ENCODE measurements around the gene KRTAP4-9. TPM values are rescaled to one million over a fixed set of nuclear protein-coding genes. Genes with fewer than 3 reads are reported as not detected.
"Not testable (repeated sequence)": the region's sequence is repeated elsewhere in the genome, so short reads cannot be mapped to it uniquely, and the experiment has no call there.

Gene KRTAP4-9
- total RNA-seq, 1 experiment from 2014 or later = not detected

DNA sequence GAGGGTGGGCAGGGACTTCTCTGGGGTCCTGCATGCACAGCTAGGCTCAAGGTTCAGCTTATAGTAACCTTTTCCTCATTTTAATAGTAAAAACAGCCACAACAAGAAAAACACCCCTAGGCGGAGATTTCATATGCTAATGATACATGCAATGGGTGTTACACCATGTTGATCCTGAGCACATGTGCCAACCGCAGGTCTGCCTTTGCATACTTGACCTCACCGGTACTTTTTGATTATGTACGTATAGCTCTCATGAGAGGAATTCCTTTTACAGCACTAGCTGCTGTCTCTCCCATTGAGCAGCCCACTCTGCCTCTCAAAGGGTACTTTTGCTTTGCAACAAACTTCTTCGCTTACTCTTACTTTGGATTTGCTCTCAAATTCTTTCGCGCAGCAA lies 9.1 kb upstream of the KRTAP4-9 start:
- no peak for DNase-seq (ENCODE audit: low spot score)

DNA sequence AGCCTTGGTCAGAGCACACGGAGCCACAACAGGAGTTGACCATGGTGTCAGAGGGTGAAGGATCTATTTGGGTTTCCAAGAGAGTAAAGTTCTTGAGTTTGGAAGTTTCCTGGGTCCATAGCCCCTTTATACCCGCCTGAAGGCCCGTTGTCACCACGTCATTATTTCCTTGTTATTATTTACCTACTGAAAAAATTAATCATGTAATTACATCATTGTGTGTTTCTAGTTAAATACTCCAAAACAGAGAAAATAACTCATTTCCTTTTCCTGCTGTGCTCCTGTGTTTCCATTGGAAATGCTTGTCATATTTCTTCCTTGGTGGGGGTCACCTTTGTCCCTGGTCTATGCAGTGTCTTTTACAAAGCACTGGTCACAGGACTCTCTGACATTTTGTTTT lies 7.1 kb upstream of the KRTAP4-9 start, which contains the start of gene KRTAP4-8:
Gene KRTAP4-8, minus strand, starts transcription at position 101 of the 400 bp plus-strand sequence. Its CDS starts 58 bp downstream, at position 43.
- DNase-seq (ENCODE audit: low spot score) = no peak

- no peak for DNase-seq (ENCODE audit: low spot score)
Measured at GRCh38 chr17:41098481-41098880, 6.7 kb upstream of the KRTAP4-9 start.

- DNase-seq (ENCODE audit: low spot score) = not testable (repeated sequence)
Measured at GRCh38 chr17:41099682-41100480, 5.3 kb upstream of the KRTAP4-9 start.

GRCh38 chr17:41101586-41102259 lies 3.5 kb upstream of the KRTAP4-9 start, which contains the start of gene KRTAP4-16:
Gene KRTAP4-16, minus strand, starts transcription at chr17:41102209. Its CDS starts 0 bp downstream, at chr17:41102209.
- no peak for DNase-seq (ENCODE audit: low spot score)

DNA sequence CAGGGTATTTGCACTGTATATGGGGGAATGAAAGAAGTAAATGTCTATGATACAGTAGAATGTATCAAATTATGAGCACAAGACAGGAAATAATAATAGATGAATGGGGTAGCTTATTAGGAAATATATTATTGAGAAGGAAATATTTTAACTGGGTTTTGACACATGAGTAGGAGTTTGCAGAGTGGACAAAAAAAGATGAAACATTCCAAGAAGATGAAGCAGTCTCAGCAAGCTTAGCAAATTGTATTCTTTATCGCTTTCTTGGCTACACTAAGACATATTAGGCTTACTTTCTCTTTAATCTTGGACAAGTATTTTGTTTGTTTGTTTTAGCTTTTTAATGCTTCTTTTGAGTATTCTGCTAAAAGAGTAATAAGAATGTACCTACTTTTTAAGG lies 1.3 kb upstream of the KRTAP4-9 start:
- no peak for DNase-seq (ENCODE audit: low spot score)

- DNase-seq (ENCODE audit: low spot score) = not testable (repeated sequence)
Measured at GRCh38 chr17:41104386-41105038, 677 bp upstream of the KRTAP4-9 start.

DNA sequence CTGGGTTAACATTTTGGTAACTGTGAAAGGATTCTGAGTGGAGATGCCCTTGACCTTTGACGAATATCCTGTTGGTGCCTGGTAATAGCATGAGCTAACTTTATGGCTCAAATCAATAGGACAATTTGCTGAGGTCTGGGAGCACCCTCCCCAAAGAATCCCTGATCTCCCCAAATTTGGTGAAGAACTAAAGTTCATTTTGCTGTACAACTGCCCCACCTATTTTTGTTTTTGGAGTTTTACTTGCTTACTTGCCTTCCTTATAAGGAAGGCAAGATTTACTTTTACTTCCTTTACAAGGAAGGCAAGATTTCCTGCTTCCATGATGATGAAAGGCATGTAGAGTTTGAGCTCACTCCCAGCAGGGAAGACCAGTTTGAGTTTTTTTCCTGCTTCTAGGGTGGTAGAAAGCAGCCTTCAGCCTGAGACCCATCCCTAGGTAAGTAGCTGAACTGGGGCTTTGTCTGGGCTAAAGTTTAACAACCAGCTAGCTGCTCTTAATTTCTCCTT lies 2.8 kb downstream of the KRTAP4-9 start:
- DNase-seq (ENCODE audit: low spot score) = no peak

DNA sequence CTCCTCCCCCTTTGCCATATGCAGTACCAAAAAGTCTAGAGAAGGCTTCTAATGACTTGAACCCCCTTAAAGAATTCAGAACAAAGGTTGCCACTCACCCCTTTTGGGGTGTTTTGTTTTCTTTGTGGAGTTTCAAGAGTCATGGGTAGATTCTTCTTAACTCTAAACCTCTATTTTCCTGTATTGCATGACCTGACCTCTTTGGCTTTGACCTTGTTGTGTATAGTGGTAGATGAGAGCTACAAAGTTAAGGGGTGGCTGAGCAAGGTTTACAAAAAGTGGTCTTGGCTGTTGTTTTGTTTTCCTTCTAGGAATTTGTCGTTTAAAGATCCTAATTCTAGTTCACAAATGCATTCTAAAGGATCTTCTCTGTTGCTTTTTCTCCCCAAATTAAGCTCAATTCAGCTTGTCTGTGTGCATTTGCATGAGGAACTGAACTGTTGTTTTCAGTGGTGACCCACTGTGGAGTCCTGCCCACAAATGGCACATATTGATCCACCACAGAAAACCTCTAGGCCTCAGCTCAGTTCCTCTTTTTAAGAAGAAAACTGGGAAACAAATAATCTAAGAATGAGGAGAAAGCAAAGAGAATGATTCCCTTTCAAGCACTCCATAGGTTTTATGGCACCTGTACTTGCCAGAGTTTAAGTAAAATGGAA lies 3.7 kb downstream of the KRTAP4-9 start:
- DNase-seq (ENCODE audit: low spot score) = not testable (repeated sequence)

DNA sequence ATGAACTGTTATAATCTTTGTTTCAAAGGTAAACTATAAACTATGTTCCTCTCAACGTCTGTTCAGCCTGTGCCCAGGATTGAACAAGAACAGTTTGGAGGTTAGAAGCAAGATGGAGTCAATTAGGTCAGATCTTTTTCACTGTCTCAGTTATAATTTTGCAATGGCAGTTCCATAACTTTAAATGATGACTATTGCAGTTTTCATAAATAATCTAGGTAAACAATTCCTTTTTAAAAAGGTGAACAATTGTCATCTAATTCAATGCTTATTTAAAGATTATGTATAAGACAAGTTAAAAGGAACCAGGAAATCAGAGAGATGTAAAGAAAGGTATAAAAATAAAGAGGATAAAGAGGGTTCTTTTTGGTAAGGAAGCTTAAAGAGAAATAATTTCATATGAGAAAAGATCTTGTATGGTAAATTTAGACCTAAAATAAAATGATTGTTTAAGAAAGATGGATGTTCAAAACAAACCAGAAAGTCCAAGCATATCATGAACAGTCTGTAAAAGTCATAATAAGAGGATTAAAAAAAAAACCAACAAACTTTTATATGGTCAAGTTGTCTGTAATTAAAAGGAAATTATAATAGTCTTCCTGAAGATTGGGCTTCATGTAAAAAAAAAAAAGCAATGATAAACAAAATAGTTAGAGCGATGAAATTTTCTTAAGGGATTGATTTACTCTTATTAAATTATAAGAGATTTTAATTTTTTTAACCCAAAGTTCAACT lies 6.1 kb downstream of the KRTAP4-9 start:
- no peak for DNase-seq (ENCODE audit: low spot score)

DNA sequence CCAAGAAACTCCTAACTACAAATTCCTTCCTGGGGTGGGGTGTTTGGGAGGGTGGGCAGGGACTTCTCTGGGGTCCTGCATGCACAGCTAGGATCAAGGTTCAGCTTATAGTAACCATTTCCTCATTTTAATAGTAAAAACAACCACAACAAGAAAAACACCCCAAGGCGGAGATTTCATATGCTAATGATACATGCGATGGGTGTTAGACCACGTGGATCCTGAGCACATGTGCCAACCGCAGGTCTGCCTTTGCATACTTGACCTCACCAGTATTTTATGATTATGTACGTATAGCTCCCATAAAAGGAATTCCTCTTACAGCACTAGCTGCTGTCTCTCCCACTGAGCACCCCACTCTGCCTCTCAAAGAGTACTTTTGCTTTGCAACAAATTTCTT lies 11.1 kb downstream of the KRTAP4-9 start:
- no peak for DNase-seq (ENCODE audit: low spot score)

GRCh38 chr17:41117846-41118386 lies 12.7 kb downstream of the KRTAP4-9 start, which contains the start of gene KRTAP4-11:
Gene KRTAP4-11, minus strand, starts transcription at chr17:41118373. Its CDS starts 58 bp downstream, at chr17:41118315.
- not testable (repeated sequence) for DNase-seq (ENCODE audit: low spot score)

- DNase-seq (ENCODE audit: low spot score) = no peak
Measured at GRCh38 chr17:41118721-41119120, 13.5 kb downstream of the KRTAP4-9 start.

GRCh38 chr17:41119696-41120690 lies 14.8 kb downstream of the KRTAP4-9 start:
- DNase-seq (ENCODE audit: low spot score) = not testable (repeated sequence)

GRCh38 chr17:41121742-41122141 lies 16.6 kb downstream of the KRTAP4-9 start:
- no peak for DNase-seq (ENCODE audit: low spot score)

GRCh38 chr17:41123292-41123990 lies 18.3 kb downstream of the KRTAP4-9 start:
- DNase-seq (ENCODE audit: low spot score) = not testable (repeated sequence)

DNA sequence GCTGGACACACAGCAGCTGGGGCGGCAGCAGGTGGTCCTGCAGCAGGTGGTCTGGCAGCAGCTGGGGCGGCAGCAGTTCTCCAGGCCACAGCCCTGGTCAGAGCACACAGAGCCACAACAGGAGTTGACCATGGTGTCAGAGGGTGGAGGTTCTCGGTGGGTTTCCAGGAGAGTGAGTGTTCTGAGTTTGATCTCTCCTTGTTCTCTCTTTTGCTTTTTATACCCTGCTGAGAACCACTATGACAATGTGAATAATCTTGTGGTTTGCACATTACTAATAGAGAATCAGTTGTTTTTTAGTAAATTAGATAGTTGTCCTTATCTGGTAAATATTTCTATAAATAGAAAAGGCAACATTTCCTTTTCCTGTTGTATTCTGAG lies 18.8 kb downstream of the KRTAP4-9 start, which contains the start of gene KRTAP4-12:
Gene KRTAP4-12, minus strand, starts transcription at position 192 of the 381 bp plus-strand sequence. Its CDS starts 60 bp downstream, at position 132.
- not testable (repeated sequence) for DNase-seq (ENCODE audit: low spot score)

DNA sequence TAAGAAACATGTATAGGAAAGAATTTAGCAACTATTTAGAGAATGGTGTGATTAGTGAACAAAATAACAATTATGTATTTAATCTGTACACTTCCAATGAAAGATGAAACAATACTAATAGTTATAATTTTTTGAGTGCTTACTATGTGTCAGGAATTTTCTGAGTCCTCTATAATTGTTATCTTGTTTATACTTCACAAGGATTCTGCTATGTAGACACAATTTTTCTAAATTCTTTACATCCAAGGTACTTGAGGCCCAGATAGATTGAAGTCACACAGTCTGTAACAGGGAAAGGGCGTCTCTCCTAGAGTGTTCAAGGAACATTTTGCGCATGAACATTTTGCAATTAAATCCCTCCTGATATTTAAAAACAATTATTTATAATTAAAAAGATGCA lies 19.9 kb downstream of the KRTAP4-9 start:
- no peak for DNase-seq (ENCODE audit: low spot score)
